GM12873 (cell line): Measurements from ENCODE around the gene SH3RF3.

Experiments used
- TF ChIP-seq, protein P1 (sequence below): IDR thresholded peaks from 2 replicates; pipeline ENCODE4 v1.5.1; 2012; ENCODE audit warnings: low read depth, mild to moderate bottlenecking, moderate library complexity, low read length, control low read depth; ENCODE audit not compliant: insufficient read depth; ENCODE audit errors: missing control alignments

The SH3RF3 gene

DNA sequence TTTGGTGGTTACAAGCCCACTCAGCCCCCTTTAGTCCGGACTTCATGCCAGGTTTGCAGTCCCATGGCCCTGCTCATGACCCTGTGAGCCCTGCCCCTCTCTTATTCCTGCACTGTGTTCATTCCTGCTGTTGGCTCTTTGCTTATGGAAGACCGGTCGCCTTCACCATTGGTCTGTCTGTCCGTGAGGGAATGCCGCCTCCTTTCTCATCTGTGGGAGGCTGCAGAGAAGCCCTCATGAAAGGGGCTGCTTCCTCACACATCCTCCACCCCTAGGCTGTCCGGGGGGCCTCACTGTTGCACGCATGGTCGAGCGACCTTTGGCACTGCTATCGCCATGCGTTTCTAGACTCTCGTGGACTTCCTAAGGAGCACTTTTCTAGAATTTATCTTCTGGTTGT, 16.3 kb downstream of the SH3RF3 start:
- TF ChIP-seq, protein P1, sequence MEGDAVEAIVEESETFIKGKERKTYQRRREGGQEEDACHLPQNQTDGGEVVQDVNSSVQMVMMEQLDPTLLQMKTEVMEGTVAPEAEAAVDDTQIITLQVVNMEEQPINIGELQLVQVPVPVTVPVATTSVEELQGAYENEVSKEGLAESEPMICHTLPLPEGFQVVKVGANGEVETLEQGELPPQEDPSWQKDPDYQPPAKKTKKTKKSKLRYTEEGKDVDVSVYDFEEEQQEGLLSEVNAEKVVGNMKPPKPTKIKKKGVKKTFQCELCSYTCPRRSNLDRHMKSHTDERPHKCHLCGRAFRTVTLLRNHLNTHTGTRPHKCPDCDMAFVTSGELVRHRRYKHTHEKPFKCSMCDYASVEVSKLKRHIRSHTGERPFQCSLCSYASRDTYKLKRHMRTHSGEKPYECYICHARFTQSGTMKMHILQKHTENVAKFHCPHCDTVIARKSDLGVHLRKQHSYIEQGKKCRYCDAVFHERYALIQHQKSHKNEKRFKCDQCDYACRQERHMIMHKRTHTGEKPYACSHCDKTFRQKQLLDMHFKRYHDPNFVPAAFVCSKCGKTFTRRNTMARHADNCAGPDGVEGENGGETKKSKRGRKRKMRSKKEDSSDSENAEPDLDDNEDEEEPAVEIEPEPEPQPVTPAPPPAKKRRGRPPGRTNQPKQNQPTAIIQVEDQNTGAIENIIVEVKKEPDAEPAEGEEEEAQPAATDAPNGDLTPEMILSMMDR: no peak

DNA sequence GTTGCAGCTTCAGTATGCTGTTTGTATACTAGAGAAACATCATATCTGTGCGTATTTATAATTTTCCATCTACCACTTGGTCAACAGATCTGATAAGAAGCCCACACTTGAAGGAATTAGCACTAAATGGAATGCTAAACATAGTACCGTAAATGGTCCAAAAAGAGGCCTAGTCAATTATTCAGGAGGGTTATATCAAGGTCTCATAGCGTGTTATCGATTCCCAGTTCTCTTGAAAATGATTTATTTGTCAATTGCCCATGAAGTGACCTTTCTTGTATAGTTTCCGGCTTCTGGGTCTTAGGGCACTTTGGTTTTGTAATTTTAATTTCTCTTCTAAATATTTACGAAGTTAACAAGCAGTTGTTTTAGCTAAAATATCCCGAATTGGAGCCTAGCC, 18.4 kb downstream of the SH3RF3 start:
- TF ChIP-seq, protein P1: no peak

DNA sequence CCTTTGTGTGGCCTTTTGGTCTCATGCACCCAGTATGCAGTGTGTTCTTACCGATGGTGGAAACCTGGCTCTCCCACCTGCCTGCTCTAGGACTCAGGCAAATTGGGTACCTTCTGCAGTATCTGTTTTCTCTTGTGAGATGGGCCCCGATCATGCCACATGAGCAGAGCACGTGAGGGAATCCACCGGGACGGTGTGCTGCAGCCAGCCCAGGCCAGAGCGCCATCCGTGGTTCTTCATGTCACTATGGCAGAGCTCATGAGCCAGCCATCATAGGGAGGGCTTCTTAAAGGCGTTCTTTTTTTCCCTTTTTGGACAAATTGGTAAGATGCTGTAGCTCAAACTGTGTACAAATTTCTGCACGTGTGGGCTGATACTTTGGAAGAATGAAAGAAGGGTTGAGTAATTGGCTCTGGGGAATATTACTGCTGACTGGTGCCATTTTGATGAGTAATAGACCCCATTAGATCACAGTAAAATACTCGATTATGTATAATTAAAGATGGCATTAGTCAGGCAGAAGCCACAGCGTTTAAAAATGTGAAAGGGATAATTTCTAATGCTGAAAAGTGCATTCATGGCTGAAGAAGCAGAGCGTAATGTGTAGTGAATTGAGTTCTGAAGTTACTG, 19.2 kb downstream of the SH3RF3 start:
- TF ChIP-seq, protein P1: no peak

DNA sequence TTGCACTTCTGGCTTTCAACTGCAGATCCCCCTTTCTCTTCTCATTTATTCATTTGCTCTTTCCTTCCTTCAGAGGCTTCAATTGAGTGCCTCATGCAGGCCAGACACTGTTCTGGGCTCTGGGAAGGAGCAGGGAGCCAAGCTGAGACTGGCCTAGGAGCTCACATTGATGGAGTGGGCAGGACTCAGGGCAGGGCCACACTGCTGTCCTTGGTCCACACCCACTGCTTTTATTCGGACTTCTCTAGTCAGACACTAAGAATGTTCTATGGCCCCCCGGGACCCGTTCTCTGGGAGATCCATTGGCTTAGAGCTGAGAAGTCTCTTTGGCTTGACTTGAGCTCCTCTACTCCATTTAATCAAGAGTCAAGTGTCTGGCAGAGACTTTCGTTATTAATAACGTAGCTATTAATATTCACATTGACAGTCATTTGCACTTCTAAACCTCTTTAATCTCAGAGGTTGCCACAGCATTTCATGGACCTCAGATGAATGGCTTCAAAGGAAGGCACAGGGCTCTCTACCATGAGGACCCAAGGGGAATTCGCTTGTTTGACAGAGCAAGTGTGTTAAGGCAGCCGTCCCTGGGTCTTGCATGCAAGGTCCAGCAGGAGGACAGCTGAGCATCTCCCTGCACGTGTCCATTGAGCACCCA, 20.1 kb downstream of the SH3RF3 start:
- TF ChIP-seq, protein P1: no peak

DNA sequence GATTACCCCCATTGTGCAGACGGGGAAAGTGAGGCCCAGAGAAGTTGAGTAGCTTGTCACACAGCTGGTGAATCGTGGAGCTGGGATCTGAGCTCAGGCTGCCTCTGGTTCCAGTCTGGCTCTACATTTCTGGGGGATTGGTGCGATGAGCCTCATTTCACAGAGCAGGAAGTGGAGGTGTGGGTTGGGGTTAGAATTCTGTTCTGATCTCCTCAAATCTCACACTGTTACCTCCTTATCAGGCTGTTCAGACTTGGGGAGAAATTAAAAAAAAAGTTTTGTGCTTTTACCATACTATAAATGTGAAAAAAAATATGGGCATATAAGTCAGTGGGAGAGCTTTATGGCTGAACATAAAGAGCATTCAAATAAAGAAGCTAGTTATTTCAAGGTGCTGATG, 21.6 kb downstream of the SH3RF3 start:
- TF ChIP-seq, protein P1: no peak

DNA sequence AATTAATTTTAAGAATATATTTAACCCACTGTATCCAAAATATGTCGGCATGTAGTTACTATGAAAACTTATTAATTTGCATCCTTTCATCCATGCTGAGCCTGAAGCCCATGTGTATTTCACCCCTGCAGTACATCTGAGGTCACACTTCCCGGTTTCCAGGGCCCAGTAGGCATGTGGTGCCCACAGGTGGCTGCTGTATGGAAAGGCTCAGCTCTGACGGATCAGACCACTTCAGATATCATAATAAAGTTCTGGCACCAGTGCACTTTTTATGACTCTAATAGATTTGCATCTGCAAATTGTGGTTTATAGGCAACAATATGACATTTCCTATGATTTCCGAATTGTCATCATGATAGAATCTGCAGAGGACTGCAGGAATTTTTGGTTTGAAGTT, 22.5 kb downstream of the SH3RF3 start:
- TF ChIP-seq, protein P1: no peak

DNA sequence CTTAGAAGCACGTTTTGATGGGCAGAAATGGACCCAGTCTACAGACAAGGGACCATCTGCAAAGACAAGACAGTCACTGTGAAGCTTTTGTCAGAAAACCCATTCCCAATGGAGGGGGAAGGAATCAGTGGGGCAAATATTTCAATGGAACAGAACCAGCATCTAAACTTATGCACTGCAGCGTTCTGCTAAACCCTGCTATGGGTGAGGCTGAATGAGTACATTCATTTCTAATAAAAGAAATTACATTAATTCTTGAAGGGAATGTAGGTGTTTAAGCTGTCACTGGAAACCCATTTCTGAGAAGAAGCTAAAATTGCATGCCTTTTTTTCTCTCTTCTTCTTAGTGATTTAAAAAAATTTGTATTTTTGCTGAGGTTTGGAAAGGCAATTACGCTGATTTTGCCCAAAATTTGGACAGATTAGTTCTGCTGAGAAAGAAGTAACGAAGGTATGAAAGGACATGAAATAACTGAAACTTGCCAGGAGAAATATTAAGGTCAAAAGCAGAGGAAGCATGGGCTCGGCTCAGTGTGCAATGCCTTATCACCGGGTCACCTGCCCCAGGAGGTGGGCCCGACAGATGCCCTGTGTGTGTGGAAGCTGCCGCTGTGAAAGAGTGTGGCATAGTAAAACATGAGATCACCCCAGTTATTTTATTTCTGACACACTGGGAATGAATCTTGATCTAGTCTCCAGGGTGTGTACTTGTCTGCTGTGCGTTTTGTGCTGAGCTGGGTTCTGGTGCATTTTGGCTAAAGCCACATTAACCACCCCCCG, 24.2 kb downstream of the SH3RF3 start:
- TF ChIP-seq, protein P1: no peak
